Large intestine (tissue), 3 donors: ENCODE results near the gene BRD9. TPM values are rescaled to one million over a fixed set of nuclear protein-coding genes. Genes with fewer than 3 reads are reported as not detected.
"Not testable (repeated sequence)": the region's sequence is repeated elsewhere in the genome, so short reads cannot be mapped to it uniquely, and the experiment has no call there.

Experiments used
- DNase-seq, 2 donors: peaks; one replicate each; pipeline versions ENCODE4 v3.0.0 to v3.0.0-alpha.2; 2013
- H3K27ac ChIP-seq: one replicate; pipeline ENCODE4 v1.5.1; 2013; ENCODE audit warnings: low read length
- H3K27me3 ChIP-seq: 2 replicates; pipeline ENCODE4 v1.6.1; 2013; ENCODE audit warnings: low read length; ENCODE audit not compliant: control insufficient read depth, insufficient read depth
- H3K36me3 ChIP-seq: 2 replicates; pipeline ENCODE4 v1.6.1; 2013; ENCODE audit warnings: low read length; ENCODE audit not compliant: control insufficient read depth, insufficient read depth
- H3K4me1 ChIP-seq: one replicate; pipeline ENCODE4 v1.6.1; 2013; ENCODE audit warnings: low read length; ENCODE audit not compliant: control insufficient read depth, insufficient read depth
- H3K4me3 ChIP-seq: one replicate; pipeline ENCODE4 v1.5.1; 2013; ENCODE audit warnings: low read length
- H3K9me3 ChIP-seq: one replicate; pipeline ENCODE4 v1.6.1; 2013; ENCODE audit warnings: mild to moderate bottlenecking, low read depth, low read length, moderate library complexity; ENCODE audit not compliant: control insufficient read depth
- WGBS: methylation state at CpG from one replicate; pipeline ENCODE4 v1.1.5; 2013; ENCODE audit warnings: low lambda C conversion rate; ENCODE audit not compliant: insufficient coverage; 5-methylcytosine and 5-hydroxymethylcytosine counted together
- polyA plus RNA-seq: library from polyadenylated mRNA; unstranded; fragments of 120-200 nt; gene quantifications from one replicate; pipeline ENCODE4 v1.2.1, GENCODE V29; 2013

BRD9 gene
- polyA plus RNA-seq, 1 donor, result 36.2 TPM

- H3K36me3 ChIP-seq, H3K27ac ChIP-seq, H3K4me3 ChIP-seq, H3K9me3 ChIP-seq, DNase-seq, H3K4me1 ChIP-seq, H3K27me3 ChIP-seq: not testable (repeated sequence)
- no CpG with 5 or more reads among the region's 22 CpGs for WGBS
These were observed 48.7 kb downstream of the BRD9 start for GRCh38 chr5:843926-844325.

GRCh38 chr5:843371-843770 is 49.2 kb downstream of the BRD9 start:
- WGBS, result no CpG with 5 or more reads among the region's 26 CpGs
- not testable (repeated sequence) for H3K27me3 ChIP-seq, H3K36me3 ChIP-seq, H3K9me3 ChIP-seq, H3K4me3 ChIP-seq, DNase-seq, H3K4me1 ChIP-seq, H3K27ac ChIP-seq

- H3K9me3 ChIP-seq, DNase-seq: not testable (repeated sequence)
- no CpG with 5 or more reads among the region's 32 CpGs for WGBS
These were observed 50.0 kb downstream of the BRD9 start for GRCh38 chr5:842402-843221.

GRCh38 chr5:841531-842401 is 50.8 kb downstream of the BRD9 start:
- DNase-seq, H3K4me1 ChIP-seq, H3K4me3 ChIP-seq, H3K9me3 ChIP-seq, H3K36me3 ChIP-seq, H3K27ac ChIP-seq, H3K27me3 ChIP-seq: not testable (repeated sequence)
- WGBS, result no CpG with 5 or more reads among the region's 15 CpGs

More at GRCh38 chr5:842402-843221, 50.0 kb downstream of the BRD9 start:
- not testable (repeated sequence) for H3K36me3 ChIP-seq, H3K4me1 ChIP-seq, H3K27me3 ChIP-seq, H3K27ac ChIP-seq, H3K4me3 ChIP-seq

- H3K36me3 ChIP-seq, DNase-seq, H3K27ac ChIP-seq, H3K4me3 ChIP-seq, H3K4me1 ChIP-seq, H3K9me3 ChIP-seq, H3K27me3 ChIP-seq: not testable (repeated sequence)
- WGBS, result no CpG with 5 or more reads among the region's 10 CpGs
These were observed 51.6 kb downstream of the BRD9 start for GRCh38 chr5:840974-841435.

- DNase-seq, result not testable (repeated sequence)
These were observed 52.3 kb downstream of the BRD9 start for GRCh38 chr5:840118-840973.

GRCh38 chr5:838431-838851 is 54.2 kb downstream of the BRD9 start:
- H3K9me3 ChIP-seq, H3K27ac ChIP-seq, H3K36me3 ChIP-seq, DNase-seq, H3K4me1 ChIP-seq, H3K27me3 ChIP-seq, H3K4me3 ChIP-seq: not testable (repeated sequence)
- WGBS, result no CpG with 5 or more reads among the region's 10 CpGs

More at GRCh38 chr5:840118-840973, 52.3 kb downstream of the BRD9 start:
- not testable (repeated sequence) for H3K27me3 ChIP-seq, H3K4me1 ChIP-seq, H3K36me3 ChIP-seq, H3K4me3 ChIP-seq, H3K9me3 ChIP-seq, H3K27ac ChIP-seq
- WGBS, result 100% methylated on average over 2 of the region's 21 CpGs

GRCh38 chr5:837621-838121 is 54.9 kb downstream of the BRD9 start:
- WGBS, result no CpG with 5 or more reads among the region's 14 CpGs
- not testable (repeated sequence) for H3K27me3 ChIP-seq, H3K4me1 ChIP-seq, DNase-seq, H3K27ac ChIP-seq, H3K9me3 ChIP-seq, H3K4me3 ChIP-seq, H3K36me3 ChIP-seq

- not testable (repeated sequence) for H3K36me3 ChIP-seq, H3K27me3 ChIP-seq, H3K27ac ChIP-seq, H3K9me3 ChIP-seq, H3K4me1 ChIP-seq, H3K4me3 ChIP-seq
- peak in 1 of 2 donors; percentile 72 for DNase-seq
- 68% methylated on average over 3 of the region's 7 CpGs for WGBS
These were observed 56.5 kb downstream of the BRD9 start for GRCh38 chr5:835933-836612.
